Suprapubic skin (tissue), 4 donors: Measurements from ENCODE around the gene TRMT11. TPM values are rescaled to one million over a fixed set of nuclear protein-coding genes. Genes with fewer than 3 reads are reported as not detected.

Experiments used
- DNase-seq, 2 donors: peaks; one replicate each; pipeline ENCODE4 v3.0.0-alpha.2; 2019; ENCODE audit warnings: low spot score in 2 of 2
- H3K27ac ChIP-seq: fragments of 200-600 bp; sonication (generic); one replicate; pipeline ENCODE4 v1.5.1; 2019
- H3K27me3 ChIP-seq: fragments of 200-600 bp; sonication (generic); one replicate; pipeline ENCODE4 v1.5.1; 2019
- H3K36me3 ChIP-seq: fragments of 200-600 bp; sonication (generic); one replicate; pipeline ENCODE4 v1.5.1; 2019
- H3K4me1 ChIP-seq: fragments of 200-600 bp; sonication (generic); one replicate; pipeline ENCODE4 v1.5.1; 2019
- H3K4me3 ChIP-seq: fragments of 200-600 bp; sonication (generic); one replicate; pipeline ENCODE4 v1.5.1; 2019; ENCODE audit warnings: mild to moderate bottlenecking
- H3K9me3 ChIP-seq: fragments of 200-600 bp; sonication (generic); one replicate; pipeline ENCODE4 v1.5.1; 2019
- EP300 ChIP-seq: sonication (generic); formaldehyde crosslinking; IDR thresholded peaks from one replicate; pipeline ENCODE4 v1.6.1; 2017; ENCODE audit warnings: antibody characterized with exemption
- POLR2A ChIP-seq, 2 donors: fragments of 450-650 bp; IDR thresholded peaks; one replicate each; pipeline ENCODE4 v1.6.1; 2017; ENCODE audit warnings: antibody characterized with exemption in 2 of 2, mild to moderate bottlenecking in 2 of 2, moderate library complexity in 2 of 2
- POLR2AphosphoS5 ChIP-seq, 3 donors: sonication (generic); formaldehyde crosslinking; IDR thresholded peaks; one replicate each; pipeline ENCODE4 v1.6.1; 2017; ENCODE audit warnings: antibody characterized with exemption in 3 of 3
- WGBS: methylation state at CpG from one replicate; pipeline ENCODE4 v1.1.5; 2018; 5-methylcytosine and 5-hydroxymethylcytosine counted together
- total RNA-seq, 4 donors: library from RNA; depleted of rRNA; stranded (reverse); fragments of >200 nt; gene quantifications; one replicate each; pipeline ENCODE4 v1.1.0, GENCODE V29; 2016
- TF ChIP-seq, protein P1 (sequence below), 2 donors: fragments of 200-600 bp in 1 of 2; fragments of 450-650 bp in 1 of 2; sonication (generic) in 1 of 2; IDR thresholded peaks; one replicate each; pipeline ENCODE4 v1.5.1; 2016 to 2019; ENCODE audit warnings: antibody characterized with exemption in 2 of 2, mild to moderate bottlenecking in 1 of 2, moderate library complexity in 1 of 2

TRMT11 gene
- total RNA-seq, 4 donors from 2014 or later = 6.6 to 28.4 (median 11.1) TPM

DNA sequence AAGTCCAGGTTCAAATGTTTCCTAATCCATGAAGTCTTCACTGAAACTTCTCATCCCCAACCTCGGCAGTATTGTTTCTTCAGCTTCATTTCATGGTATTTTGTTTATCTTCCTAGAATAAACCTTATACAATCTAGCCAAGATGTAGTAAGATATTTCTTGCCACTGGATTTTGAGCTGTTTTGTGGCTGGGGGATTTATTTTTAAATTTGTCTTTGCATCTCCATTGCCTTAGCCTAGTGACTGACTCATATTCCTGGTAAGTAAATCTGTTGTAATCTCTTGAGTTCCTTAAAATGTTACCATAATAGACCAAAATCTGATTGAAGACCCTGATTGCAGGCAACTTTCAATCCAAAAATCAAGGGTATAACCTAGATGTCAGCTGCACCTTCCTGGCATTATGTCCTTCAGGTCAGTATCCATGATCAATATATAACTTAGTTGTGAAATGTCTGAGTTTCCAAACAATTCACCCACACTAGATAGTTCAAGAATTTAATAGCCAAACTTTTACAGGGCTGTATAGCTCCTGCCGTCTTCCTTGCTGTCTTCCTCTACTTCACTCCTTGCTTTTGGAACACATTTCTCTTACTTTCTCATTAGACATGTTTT is 4.7 kb upstream of the TRMT11 start:
- no peaks in the 10 kb centered on the region for H3K9me3 ChIP-seq
- H3K36me3 ChIP-seq = peaks cover 5% of the 10 kb centered on the region
- TF ChIP-seq POLR2A (IDR thresholded peaks at IDR 0.05) = no peak
- TF ChIP-seq, protein P1, sequence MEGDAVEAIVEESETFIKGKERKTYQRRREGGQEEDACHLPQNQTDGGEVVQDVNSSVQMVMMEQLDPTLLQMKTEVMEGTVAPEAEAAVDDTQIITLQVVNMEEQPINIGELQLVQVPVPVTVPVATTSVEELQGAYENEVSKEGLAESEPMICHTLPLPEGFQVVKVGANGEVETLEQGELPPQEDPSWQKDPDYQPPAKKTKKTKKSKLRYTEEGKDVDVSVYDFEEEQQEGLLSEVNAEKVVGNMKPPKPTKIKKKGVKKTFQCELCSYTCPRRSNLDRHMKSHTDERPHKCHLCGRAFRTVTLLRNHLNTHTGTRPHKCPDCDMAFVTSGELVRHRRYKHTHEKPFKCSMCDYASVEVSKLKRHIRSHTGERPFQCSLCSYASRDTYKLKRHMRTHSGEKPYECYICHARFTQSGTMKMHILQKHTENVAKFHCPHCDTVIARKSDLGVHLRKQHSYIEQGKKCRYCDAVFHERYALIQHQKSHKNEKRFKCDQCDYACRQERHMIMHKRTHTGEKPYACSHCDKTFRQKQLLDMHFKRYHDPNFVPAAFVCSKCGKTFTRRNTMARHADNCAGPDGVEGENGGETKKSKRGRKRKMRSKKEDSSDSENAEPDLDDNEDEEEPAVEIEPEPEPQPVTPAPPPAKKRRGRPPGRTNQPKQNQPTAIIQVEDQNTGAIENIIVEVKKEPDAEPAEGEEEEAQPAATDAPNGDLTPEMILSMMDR (IDR thresholded peaks at IDR 0.05) = no peak
- no peak for TF ChIP-seq POLR2AphosphoS5 (IDR thresholded peaks at IDR 0.05)
- TF ChIP-seq EP300 = no peak
- H3K4me3 ChIP-seq = no peak overlapping the region
- H3K27me3 ChIP-seq = no peaks in the 10 kb centered on the region
- 97% methylated on average over 2 of the region's 2 CpGs for WGBS
- H3K4me1 ChIP-seq = peaks cover 10% of the 10 kb centered on the region
- no peak for DNase-seq
- H3K27ac ChIP-seq = no peak overlapping the region

DNA sequence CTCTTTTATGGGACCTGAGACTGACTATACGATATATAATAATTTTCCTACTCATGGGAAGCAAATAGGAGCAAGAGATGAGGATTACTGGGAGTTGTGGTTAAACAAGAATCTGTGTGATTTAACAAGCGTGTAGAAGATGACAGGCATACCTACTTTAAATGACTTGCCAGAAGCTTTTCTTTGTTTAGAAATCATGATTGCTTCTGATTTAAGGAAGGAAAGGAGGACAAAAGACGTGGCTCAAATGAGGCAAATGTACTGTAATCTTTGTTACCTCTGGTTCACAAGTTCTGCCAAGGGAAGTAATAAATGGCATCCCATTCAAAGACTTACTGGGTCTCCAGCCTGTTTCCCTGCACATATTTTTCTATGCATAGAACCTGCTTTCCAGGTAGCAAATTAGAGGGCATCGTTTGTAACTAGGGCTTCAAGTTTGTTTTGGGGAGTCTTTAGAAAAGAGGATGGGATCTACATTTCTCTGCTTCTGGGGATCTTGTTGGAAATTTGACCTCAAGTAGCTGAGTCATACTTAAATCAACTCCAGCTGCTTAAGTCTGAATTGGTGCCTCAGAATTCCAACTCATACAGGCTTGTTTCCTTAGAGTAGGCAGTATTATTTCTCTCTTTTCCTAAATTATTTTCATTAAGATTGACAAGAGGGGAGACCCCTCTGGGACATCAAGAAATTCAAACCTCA is 2.9 kb upstream of the TRMT11 start:
- no peaks in the 10 kb centered on the region for H3K27me3 ChIP-seq
- H3K9me3 ChIP-seq = no peaks in the 10 kb centered on the region
- 60% methylated on average over 4 of the region's 4 CpGs for WGBS
- no peak overlapping the region for H3K4me3 ChIP-seq
- peaks cover 20% of the 10 kb centered on the region for H3K4me1 ChIP-seq
- no peak for TF ChIP-seq POLR2A (IDR thresholded peaks at IDR 0.05)
- TF ChIP-seq EP300 = no peak
- no peak for TF ChIP-seq POLR2AphosphoS5 (IDR thresholded peaks at IDR 0.05)
- no peak overlapping the region for H3K27ac ChIP-seq
- no peak for DNase-seq
- H3K36me3 ChIP-seq = peaks cover 5% of the 10 kb centered on the region

DNA sequence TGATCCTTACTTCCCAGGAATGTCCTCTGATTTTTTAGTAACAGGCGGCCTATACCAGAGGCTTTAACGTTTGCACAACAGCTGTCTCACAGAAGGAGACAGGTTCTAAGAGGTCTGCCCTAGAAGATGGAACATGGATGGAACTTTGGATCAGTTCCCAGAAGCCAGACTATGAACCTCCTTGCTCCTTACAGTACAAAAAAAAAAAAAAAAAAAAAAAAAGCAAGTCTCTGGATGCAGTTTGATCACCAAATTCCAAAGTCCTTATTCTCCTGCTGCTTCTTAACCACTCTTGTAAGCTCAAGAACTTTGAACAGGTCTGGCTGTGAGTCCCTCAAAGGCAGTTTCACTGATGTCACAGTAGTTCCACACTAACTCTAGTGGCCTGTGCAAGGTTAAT is 2.0 kb upstream of the TRMT11 start:
- Histone ChIP-seq H3K9me3 (no peaks in the 10 kb centered on the region), H3K27me3 (no peaks in the 10 kb centered on the region), H3K27ac (no peak overlapping the region), H3K36me3 (peaks cover 5% of the 10 kb centered on the region), H3K4me3 (no peak overlapping the region), H3K4me1 (peaks cover 20% of the 10 kb centered on the region)
- no peak for DNase-seq
- no peak for TF ChIP-seq POLR2A (IDR thresholded peaks at IDR 0.05)
- TF ChIP-seq POLR2AphosphoS5 (IDR thresholded peaks at IDR 0.05) = no peak
- TF ChIP-seq, protein P1 (IDR thresholded peaks at IDR 0.05) = no peak
- no peak for TF ChIP-seq EP300
- 81% methylated on average over 2 of the region's 2 CpGs for WGBS

DNA sequence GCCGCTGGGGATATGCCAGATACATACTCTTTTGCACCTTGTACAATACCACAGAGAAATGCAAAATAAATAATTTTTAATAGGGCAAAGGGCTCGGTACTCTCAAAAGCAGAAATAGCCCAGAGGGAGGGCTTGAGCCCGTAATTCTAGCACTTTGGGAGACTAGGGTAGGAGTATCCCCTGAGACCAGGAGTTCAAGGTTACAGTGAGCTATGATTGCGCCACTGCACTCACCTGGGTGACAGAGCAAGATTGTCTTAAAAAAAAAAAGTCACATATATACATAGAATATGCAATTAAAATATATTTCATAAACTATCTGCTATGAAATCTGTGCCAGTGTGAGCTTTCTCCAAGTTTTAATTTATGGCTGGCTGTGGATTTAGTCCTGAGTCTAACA is 818 bp upstream of the TRMT11 start:
- WGBS = 71% methylated on average over 4 of the region's 4 CpGs
- Histone ChIP-seq H3K4me3 (peak overlapping the region; percentile 88), H3K27ac (peak overlapping the region; percentile 87), H3K36me3 (peaks cover 4% of the 10 kb centered on the region), H3K4me1 (peaks cover 20% of the 10 kb centered on the region), H3K27me3 (no peaks in the 10 kb centered on the region), H3K9me3 (no peaks in the 10 kb centered on the region)
- no peak for DNase-seq
- TF ChIP-seq POLR2AphosphoS5 (IDR thresholded peaks at IDR 0.05) (no peak), EP300 (no peak), POLR2A (IDR thresholded peaks at IDR 0.05) (no peak)
- TF ChIP-seq, protein P1 (IDR thresholded peaks at IDR 0.05) = no peak

DNA sequence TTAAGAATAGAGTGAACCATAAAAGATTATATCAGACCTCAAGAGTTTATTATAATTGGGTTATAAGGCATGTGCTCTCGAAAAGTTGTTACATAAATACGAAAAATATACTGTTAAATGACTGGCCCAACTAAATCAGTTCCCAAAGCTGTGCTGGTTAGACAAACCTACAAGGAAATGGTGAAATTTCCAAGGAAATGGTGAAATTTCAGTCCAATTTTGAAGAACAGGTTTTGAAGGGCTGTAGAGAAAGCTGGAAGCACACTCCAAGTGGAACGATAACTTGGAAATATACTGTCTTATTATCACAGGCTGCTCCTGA is 400 bp upstream of the TRMT11 start:
- 4% methylated on average over 3 of the region's 3 CpGs for WGBS
- no peak for TF ChIP-seq POLR2AphosphoS5 (IDR thresholded peaks at IDR 0.05)
- TF ChIP-seq, protein P1 (IDR thresholded peaks at IDR 0.05) = no peak
- TF ChIP-seq EP300 = no peak
- no peak for TF ChIP-seq POLR2A (IDR thresholded peaks at IDR 0.05)

More for the DNA sequence above, 400 bp upstream of the TRMT11 start:
- Histone ChIP-seq H3K4me1 (peaks cover 20% of the 10 kb centered on the region), H3K27me3 (no peaks in the 10 kb centered on the region), H3K27ac (peak overlapping the region; percentile 87), H3K4me3 (peak overlapping the region; percentile 88), H3K9me3 (no peaks in the 10 kb centered on the region), H3K36me3 (no peaks in the 10 kb centered on the region)
- DNase-seq = no peak
